Colonic mucosa (tissue), 4 donors: ENCODE measurements around the gene PPIF. TPM values are rescaled to one million over a fixed set of nuclear protein-coding genes. Genes with fewer than 3 reads are reported as not detected.

Experiments
- DNase-seq: peaks from one replicate; pipeline ENCODE4 v3.0.0-alpha.2; 2020
- H3K27ac ChIP-seq: fragments of 200-600 bp; one replicate; pipeline ENCODE4 v1.8.0; 2021
- H3K27me3 ChIP-seq: fragments of 200-600 bp; one replicate; pipeline ENCODE4 v1.8.0; 2021
- H3K36me3 ChIP-seq: fragments of 200-600 bp; one replicate; pipeline ENCODE4 v1.8.0; 2021
- H3K4me1 ChIP-seq: fragments of 200-600 bp; one replicate; pipeline ENCODE4 v1.8.0; 2021; ENCODE audit warnings: mild to moderate bottlenecking
- H3K4me3 ChIP-seq: fragments of 200-600 bp; one replicate; pipeline ENCODE4 v1.8.0; 2021
- H3K9ac ChIP-seq, 2 donors: one replicate each; pipeline ENCODE4 v1.7.0; 2013; ENCODE audit warnings: control low read depth in 2 of 2, low read depth in 2 of 2, low read length in 2 of 2
- H3K9me3 ChIP-seq: fragments of 200-600 bp; one replicate; pipeline ENCODE4 v1.8.0; 2021
- CTCF ChIP-seq: fragments of 200-600 bp; IDR thresholded peaks from one replicate; pipeline ENCODE4 v1.8.0; 2022; ENCODE audit warnings: antibody characterized with exemption, mild to moderate bottlenecking
- intact Hi-C: fragments of 100-400 bp; cut with DNase I; formaldehyde crosslinking; loops from one replicate; pipeline ENCODE4 v1.14.1; 2022
- total RNA-seq, 2 donors: library from RNA; stranded (reverse); fragmentation: NEBNext Ultra II Directional in 1 of 2; extraction: Animal tissue kit (Norgen Biotek cat#: 25700) in 1 of 2; gene quantifications; one replicate each; pipeline ENCODE4 v1.2.1, GENCODE V29; 2021
- donor health status: healthy.
- donor health status: DM: no; HTN: no; CAD: no.
- donor health status: DM: no; HTN: no; CAD: no.

Gene PPIF
- total RNA-seq, 2 donors from 2014 or later = 99.3 to 154 TPM

- peak; percentile 13 for DNase-seq
Measured at GRCh38 chr10:79346012-79346340, 1.3 kb upstream of the PPIF start.

GRCh38 chr10:79346388-79347225 is 662 bp upstream of the PPIF start:
- intact Hi-C loops = no loop called here
- H3K9me3 ChIP-seq = no peaks in the 10 kb centered on the region
- H3K9ac ChIP-seq = peak overlapping the region in 1 of 2 donors; percentile 10
- H3K27ac ChIP-seq = peak overlapping the region; percentile 83
- DNase-seq = peak; percentile 21
- no peak for TF ChIP-seq CTCF
- peaks cover 8% of the 10 kb centered on the region for H3K36me3 ChIP-seq
- H3K4me3 ChIP-seq = no peak overlapping the region
- no peaks in the 10 kb centered on the region for H3K27me3 ChIP-seq
- peaks cover 12% of the 10 kb centered on the region for H3K4me1 ChIP-seq

More at GRCh38 chr10:79346012-79346340, 1.3 kb upstream of the PPIF start:
- H3K4me3 ChIP-seq = no peak overlapping the region
- intact Hi-C loops = no loop called here
- H3K27ac ChIP-seq = no peak overlapping the region
- H3K9me3 ChIP-seq = no peaks in the 10 kb centered on the region
- TF ChIP-seq CTCF = no peak
- H3K4me1 ChIP-seq = peaks cover 12% of the 10 kb centered on the region
- H3K9ac ChIP-seq = no peak overlapping the region
- no peaks in the 10 kb centered on the region for H3K27me3 ChIP-seq
- H3K36me3 ChIP-seq = peaks cover 7% of the 10 kb centered on the region

- peak overlapping the region; percentile 83 for H3K27ac ChIP-seq
- H3K9ac ChIP-seq = peak overlapping the region; percentile 75 to 92
- peaks cover 22% of the 10 kb centered on the region for H3K36me3 ChIP-seq
- peaks cover 12% of the 10 kb centered on the region for H3K4me1 ChIP-seq
- no peaks in the 10 kb centered on the region for H3K9me3 ChIP-seq
- no peaks in the 10 kb centered on the region for H3K27me3 ChIP-seq
- no peak for TF ChIP-seq CTCF
- H3K4me3 ChIP-seq = peak overlapping the region; percentile 93
- intact Hi-C loops = no loop called here
- DNase-seq = peak; percentile 81
Measured at GRCh38 chr10:79347894-79348639, 798 bp downstream of the PPIF start.

DNA sequence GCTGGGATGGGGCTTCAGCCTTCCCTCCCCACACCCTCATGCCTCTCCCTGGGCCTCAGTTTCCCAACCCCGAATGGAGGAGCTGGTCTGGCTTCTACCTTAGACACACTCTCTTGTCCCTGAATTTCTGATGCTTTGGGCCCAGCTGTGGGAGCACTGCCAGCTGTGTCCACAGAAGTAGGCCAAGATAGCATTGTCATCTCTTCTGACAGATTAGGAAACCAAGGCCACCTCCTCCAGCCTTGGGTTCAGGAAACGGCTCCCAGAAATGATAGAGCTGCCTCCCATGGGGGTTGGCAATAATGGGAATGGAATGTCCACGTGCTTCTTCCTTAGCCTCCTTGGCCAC is 1.3 kb downstream of the PPIF start:
- H3K4me1 ChIP-seq = peaks cover 12% of the 10 kb centered on the region
- DNase-seq = no peak
- H3K9ac ChIP-seq = peak overlapping the region; percentile 75 to 92
- H3K36me3 ChIP-seq = peaks cover 26% of the 10 kb centered on the region
- intact Hi-C loops = no loop called here
- H3K4me3 ChIP-seq = peak overlapping the region; percentile 93
- no peaks in the 10 kb centered on the region for H3K27me3 ChIP-seq
- no peaks in the 10 kb centered on the region for H3K9me3 ChIP-seq
- peak overlapping the region; percentile 83 for H3K27ac ChIP-seq
- no peak for TF ChIP-seq CTCF

GRCh38 chr10:79349072-79349491 is 1.8 kb downstream of the PPIF start:
- DNase-seq = peak; percentile 18
- Histone ChIP-seq H3K36me3 (peaks cover 30% of the 10 kb centered on the region), H3K4me3 (no peak overlapping the region), H3K9ac (peak overlapping the region; percentile 75 to 92), H3K4me1 (peaks cover 12% of the 10 kb centered on the region), H3K27me3 (no peaks in the 10 kb centered on the region), H3K9me3 (no peaks in the 10 kb centered on the region), H3K27ac (no peak overlapping the region)
- TF ChIP-seq CTCF = no peak
- intact Hi-C loops = no loop called here
